ENCODE data around the gene PGF.

PGF gene

GRCh38 chr14:75002392-75003249, 47.2 kb upstream of the PGF start, which contains the start of gene EIF2B2 (continued):
- peak; percentile 87 for TF ChIP-seq ZBTB10 (tag by site-specific recombination; IDR thresholded peaks at IDR 0.05)
- peak; percentile 98 for TF ChIP-seq PATZ1 (tag by site-specific recombination; IDR thresholded peaks at IDR 0.05)
- TF ChIP-seq ZNF10 (tag by site-specific recombination; IDR thresholded peaks at IDR 0.05) = 0 out of 2 replicates have a peak, but pooled peaks have one; percentile 56
- TF ChIP-seq PRDM2 (tag by site-specific recombination; IDR thresholded peaks at IDR 0.05; ENCODE audit: borderline replicate concordance) = no peak
- TF ChIP-seq ZBTB17 (tag by site-specific recombination; IDR thresholded peaks at IDR 0.05) = peak; percentile 51
- TF ChIP-seq YY2 (tag by site-specific recombination; IDR thresholded peaks at IDR 0.05) = peak; percentile 79
- TF ChIP-seq CTCF (tag by site-specific recombination; IDR thresholded peaks at IDR 0.05) = peak; percentile 36; the same call in 1 of the 2 replicates
- TF ChIP-seq BCL6B (tag by site-specific recombination; IDR thresholded peaks at IDR 0.05) = no peak
- TF ChIP-seq ZBTB48 (tag by site-specific recombination; IDR thresholded peaks at IDR 0.05) = 0 out of 2 replicates have a peak, but pooled peaks have one; percentile 13
- TF ChIP-seq ZNF707 (tag by site-specific recombination; IDR thresholded peaks at IDR 0.05) = no peak
- no peak for TF ChIP-seq INSM2 (tag by site-specific recombination; IDR thresholded peaks at IDR 0.05)
- TF ChIP-seq ZIC2 (tag by site-specific recombination; IDR thresholded peaks at IDR 0.05) = no peak
- no peak for TF ChIP-seq ZNF776 (tag by site-specific recombination; IDR thresholded peaks at IDR 0.05; ENCODE audit: borderline replicate concordance)
- TF ChIP-seq KLF17 (tag by site-specific recombination; IDR thresholded peaks at IDR 0.05) = peak; percentile 26; the same call in 1 of the 2 replicates
- no peak for TF ChIP-seq ZNF184 (tag by site-specific recombination; IDR thresholded peaks at IDR 0.05)
